HepG2 (cell line): Measurements from ENCODE around the gene NMU. TPM values are rescaled to one million over a fixed set of nuclear protein-coding genes. Genes with fewer than 3 reads are reported as not detected.
A peak's percentile ranks its signal among the peaks of the same experiment; 100 is the strongest.
"Not testable (repeated sequence)": the region's sequence is repeated elsewhere in the genome, so short reads cannot be mapped to it uniquely, and the experiment has no call there.

Source experiments
- ATAC-seq: fragments of 200-7000 bp; cut with Tn5 transposase; 3 replicates; pipeline ENCODE4 v1.9.1; 2020; ENCODE audit warnings: mild to moderate bottlenecking, moderate library complexity
- BruUV-seq: library from RNA; stranded (reverse); fragments of 400-500 nt; replicated peaks from 2 replicates; lab custom pipeline; 2021; lab: Mats Ljungman, UMichigan
- CTCF ChIA-PET: fragments of 300-600 bp; formaldehyde crosslinking; extraction: SDS; loops from one replicate; lab custom pipeline; 2021; ENCODE audit warnings: low total read pairs, inconsistent platforms, low intra/inter-chr PET ratio; lab: Yijun Ruan, JAX
- POLR2A ChIA-PET: fragments of 350-600 bp; sonication (Branson Sonifier 250); formaldehyde crosslinking; loops from one replicate; lab custom pipeline; 2020; ENCODE audit warnings: antibody characterized with exemption, inconsistent platforms; lab: Yijun Ruan, JAX
- DNase-seq: peaks from one replicate; pipeline ENCODE4 v3.0.0-alpha.2; 2015; ENCODE audit warnings: low spot score
- FAIRE-seq: peaks from 3 replicates; lab custom pipeline; 2011; peaks lifted over from hg19 to GRCh38; lab: Jason Lieb, UNC
- H2AFZ ChIP-seq: one replicate; pipeline ENCODE4 v1.6.1; 2011; ENCODE audit warnings: low read length, inconsistent platforms
- H3K27ac ChIP-seq: fragments of 300-600 bp; 3 replicates; pipeline ENCODE4 v1.8.0; 2011; ENCODE audit warnings: mixed run types, mild to moderate bottlenecking, mixed read lengths, low read length, inconsistent platforms; ENCODE audit not compliant: insufficient read depth; ENCODE audit errors: extremely low read length
- H3K27me3 ChIP-seq, 2 experiments: fragments of 200-600 bp in 1 of 2; 2 replicates in 1 of 2; 3 replicates in 1 of 2; pipeline versions ENCODE4 v1.6.0 to v1.8.0; 2011; ENCODE audit warnings: low read length in 2 of 2, mild to moderate bottlenecking in 2 of 2, moderate library complexity in 2 of 2, inconsistent platforms in 1 of 2; ENCODE audit not compliant: insufficient read depth in 2 of 2, control insufficient read depth in 1 of 2
- H3K36me3 ChIP-seq, 2 experiments: fragments of 200-600 bp in 1 of 2; replicated peaks in 1 of 2; 2 replicates in 1 of 2; 3 replicates in 1 of 2; pipeline versions ENCODE4 v1.5.1 to v1.8.0; 2011; ENCODE audit warnings: low read length in 2 of 2, inconsistent platforms in 1 of 2; ENCODE audit not compliant: insufficient read depth in 2 of 2, control insufficient read depth in 1 of 2
- H3K4me1 ChIP-seq: 2 replicates; pipeline ENCODE4 v1.5.1; 2012; ENCODE audit warnings: low read length, inconsistent platforms; ENCODE audit not compliant: insufficient read depth
- H3K4me2 ChIP-seq: 2 replicates; pipeline ENCODE4 v1.6.0; 2011; ENCODE audit warnings: low read depth, low read length, inconsistent platforms
- H3K4me3 ChIP-seq, 3 experiments: fragments of 200-600 bp in 1 of 3; sonication (generic), shearing (Covaris generic) in 1 of 3; replicated peaks in 1 of 3; 2 replicates each; pipeline ENCODE4 v1.5.1; 2011 to 2016; ENCODE audit warnings: low read length in 3 of 3, inconsistent platforms in 2 of 3, low read depth in 2 of 3, mild to moderate bottlenecking in 2 of 3, control low read depth in 1 of 3, mixed read lengths in 1 of 3; ENCODE audit not compliant: insufficient read depth in 1 of 3
- H3K79me2 ChIP-seq: one replicate; pipeline ENCODE4 v1.6.1; 2011; ENCODE audit warnings: low read length, inconsistent platforms; ENCODE audit not compliant: insufficient read depth
- H3K9ac ChIP-seq: 2 replicates; pipeline ENCODE4 v1.6.0; 2011; ENCODE audit warnings: mild to moderate bottlenecking, low read depth, low read length, inconsistent platforms; ENCODE audit not compliant: insufficient read depth
- H3K9me3 ChIP-seq: 2 replicates; pipeline ENCODE4 v1.5.1; 2012; ENCODE audit warnings: mild to moderate bottlenecking, low read length
- H4K20me1 ChIP-seq: 2 replicates; pipeline ENCODE4 v1.6.0; 2011; ENCODE audit warnings: inconsistent platforms, mild to moderate bottlenecking, low read length, moderate library complexity; ENCODE audit not compliant: insufficient read depth
- FOXC1 ChIP-seq: sonication (generic); formaldehyde crosslinking; IDR thresholded peaks from 2 replicates; pipeline ENCODE4 v1.8.0; 2022; ENCODE audit warnings: mild to moderate bottlenecking, missing genetic modification reagents, borderline replicate concordance
- NRL ChIP-seq: sonication (generic); formaldehyde crosslinking; IDR thresholded peaks from 2 replicates; pipeline ENCODE4 v1.5.0; 2020; ENCODE audit warnings: missing genetic modification reagents, mild to moderate bottlenecking, moderate library complexity, borderline replicate concordance
- REL ChIP-seq: sonication (generic); formaldehyde crosslinking; conservative IDR thresholded peaks from 2 replicates; pipeline ENCODE4 v1.8.0; 2022; ENCODE audit warnings: mild to moderate bottlenecking, missing genetic modification reagents, moderate library complexity
- RXRB ChIP-seq: IDR thresholded peaks from 2 replicates; pipeline ENCODE4 v1.6.1; 2016; ENCODE audit warnings: borderline replicate concordance, missing genetic modification reagents, missing compliant biosample characterization
- ZNF616 ChIP-seq: sonication (generic); formaldehyde crosslinking; IDR thresholded peaks from 2 replicates; pipeline ENCODE4 v1.5.0; 2020; ENCODE audit warnings: low read depth, mild to moderate bottlenecking, missing genetic modification reagents
- WGBS: methylation state at CpG from one replicate; pipeline ENCODE4 v1.1.6; 2017; ENCODE audit warnings: low lambda C conversion rate; 5-methylcytosine and 5-hydroxymethylcytosine counted together
- in situ Hi-C: cut with HindIII; loops from 2 replicates; pipeline ENCODE4 v1.10.0; 2017; ENCODE audit warnings: low pct_unique_long_range_greater_than_20kb; ENCODE audit not compliant: extremely low pct_ligation_motif_present
- intact Hi-C: fragments of 100-400 bp; cut with micrococcal nuclease; formaldehyde crosslinking; loops from one replicate; pipeline ENCODE4 v1.10.0; 2022; ENCODE audit not compliant: unreplicated experiment
- polyA plus RNA-seq, 8 experiments: library from polyadenylated mRNA; depleted of rRNA in 3 of 8; stranded (reverse) in 7 of 8; unstranded in 1 of 8; fragments of >200 nt; fragmentation: Illumina TruSeq in 4 of 8; extraction: Trizol in 4 of 8; gene quantifications; 2 replicates each; pipeline versions ENCODE4 v1.2.1 to v1.2.3, GENCODE V29; 2011 to 2016; ENCODE audit warnings: low read depth in 4 of 8, missing spikeins in 1 of 8, mixed read lengths in 1 of 8; ENCODE audit not compliant: insufficient read depth in 1 of 8
- total RNA-seq, 5 experiments: library from RNA; depleted of rRNA; stranded (reverse); fragments of >200 nt; fragmentation: Illumina TruSeq; extraction: Trizol; gene quantifications; 2 replicates each; pipeline ENCODE4 v1.2.3, GENCODE V29; 2016; ENCODE audit warnings: low read depth in 1 of 5

NMU gene
- total and polyA plus RNA-seq, 2 of the 13 experiments (the other 11 are each of a cell fraction or from before 2014, with no cell fraction given), result not detected

- H3K4me1 ChIP-seq, result no peaks in the 10 kb centered on the region
- POLR2A ChIA-PET, result no interaction called here
- FAIRE-seq (no peak), ATAC-seq (no peak), DNase-seq (no peak)
- 15% methylated on average over 2 of the region's 2 CpGs for WGBS
- no peaks in the 10 kb centered on the region for H4K20me1 ChIP-seq
- H3K4me3 ChIP-seq, result no peak overlapping the region
- no peak overlapping the region for H3K9ac ChIP-seq
- H3K27me3 ChIP-seq, result no peaks in the 10 kb centered on the region
- no peak overlapping the region for H3K27ac ChIP-seq
- in situ Hi-C loops (no loop called here), intact Hi-C loops (no loop called here)
- no TSS peak for BruUV-seq
- no peak overlapping the region for H2AFZ ChIP-seq
- no peak overlapping the region for H3K4me2 ChIP-seq
- H3K79me2 ChIP-seq, result no peaks in the 10 kb centered on the region
- CTCF ChIA-PET, result no interaction called here
- H3K9me3 ChIP-seq, result no peaks in the 10 kb centered on the region
- TF ChIP-seq FOXC1 (CRISPR knock-in tag) (no peak), RXRB (CRISPR knock-in tag) (no peak), NRL (CRISPR knock-in tag) (no peak), REL (CRISPR knock-in tag) (no peak), ZNF616 (CRISPR knock-in tag) (no peak)
- H3K36me3 ChIP-seq, result no peaks in the 10 kb centered on the region
Observed at GRCh38 chr4:55588160-55588559, 47.9 kb downstream of the NMU start.

- DNase-seq, BruUV-seq, ATAC-seq, H3K27ac ChIP-seq, H3K9ac ChIP-seq, in situ Hi-C loops, POLR2A ChIA-PET, H3K27me3 ChIP-seq, H3K4me2 ChIP-seq, H3K4me3 ChIP-seq, CTCF ChIA-PET, H3K9me3 ChIP-seq, H3K79me2 ChIP-seq, H3K4me1 ChIP-seq, H4K20me1 ChIP-seq, H2AFZ ChIP-seq, intact Hi-C loops, H3K36me3 ChIP-seq: not testable (repeated sequence)
- WGBS, result 92% methylated on average over 2 of the region's 2 CpGs
- peak; percentile 66 for FAIRE-seq
Observed at GRCh38 chr4:55582773-55583172, 53.3 kb downstream of the NMU start.
